Keratinocyte (primary cell): ENCODE measurements around the gene EEF1AKMT1. TPM values are rescaled to one million over a fixed set of nuclear protein-coding genes. Genes with fewer than 3 reads are reported as not detected.

Experiments used
- DNase-seq: peaks from one replicate; pipeline ENCODE4 v3.0.0-alpha.2; 2011; ENCODE audit warnings: low read depth, missing footprints, low spot score
- FAIRE-seq: peaks from 2 replicates; lab custom pipeline; 2011; peaks lifted over from hg19 to GRCh38; lab: Jason Lieb, UNC
- H2AFZ ChIP-seq: 2 replicates; pipeline ENCODE4 v1.6.0; 2012; ENCODE audit warnings: low read length, control low read depth, inconsistent platforms; ENCODE audit not compliant: control insufficient read depth
- H3K27ac ChIP-seq: 2 replicates; pipeline ENCODE4 v1.5.1; 2011; ENCODE audit warnings: low read length; ENCODE audit not compliant: control insufficient read depth, insufficient read depth
- H3K27me3 ChIP-seq: 3 replicates; pipeline ENCODE4 v1.6.0; 2011; ENCODE audit warnings: low read length; ENCODE audit not compliant: control insufficient read depth, insufficient read depth; ENCODE audit errors: extremely low read depth
- H3K36me3 ChIP-seq, 2 experiments: 2 replicates in 1 of 2; 3 replicates in 1 of 2; pipeline ENCODE4 v1.5.1; 2011; ENCODE audit warnings: low read length in 2 of 2, mild to moderate bottlenecking in 1 of 2; ENCODE audit not compliant: control insufficient read depth in 2 of 2, insufficient read depth in 2 of 2; ENCODE audit errors: extremely low read depth in 1 of 2
- H3K4me1 ChIP-seq: 3 replicates; pipeline ENCODE4 v1.5.1; 2011; ENCODE audit warnings: low read length; ENCODE audit not compliant: control insufficient read depth, insufficient read depth; ENCODE audit errors: extremely low read depth
- H3K4me2 ChIP-seq: 3 replicates; pipeline ENCODE4 v1.6.0; 2011; ENCODE audit warnings: low read depth, low read length; ENCODE audit not compliant: control insufficient read depth, insufficient read depth; ENCODE audit errors: extremely low read depth
- H3K4me3 ChIP-seq, 3 experiments: fragments of 200-600 bp in 1 of 3; sonication (generic) in 1 of 3; 2 replicates in 2 of 3; 3 replicates in 1 of 3; pipeline ENCODE4 v1.5.1; 2011 to 2016; ENCODE audit warnings: low read length in 3 of 3, mild to moderate bottlenecking in 3 of 3, control low read depth in 2 of 3, inconsistent platforms in 1 of 3, low read depth in 1 of 3, mixed read lengths in 1 of 3, mixed run types in 1 of 3, moderate library complexity in 1 of 3; ENCODE audit not compliant: control insufficient read depth in 2 of 3, insufficient read depth in 2 of 3; ENCODE audit errors: extremely low read depth in 1 of 3
- H3K79me2 ChIP-seq: 2 replicates; pipeline ENCODE4 v1.6.0; 2012; ENCODE audit warnings: low read length; ENCODE audit not compliant: control insufficient read depth, insufficient read depth
- H3K9ac ChIP-seq: 3 replicates; pipeline ENCODE4 v1.6.0; 2011; ENCODE audit warnings: low read length; ENCODE audit not compliant: control insufficient read depth, insufficient read depth; ENCODE audit errors: extremely low read depth
- H3K9me1 ChIP-seq: 3 replicates; pipeline ENCODE4 v1.6.0; 2011; ENCODE audit warnings: low read length; ENCODE audit not compliant: control insufficient read depth, insufficient read depth; ENCODE audit errors: extremely low read depth
- H3K9me3 ChIP-seq: 2 replicates; pipeline ENCODE4 v1.5.1; 2012; ENCODE audit warnings: low read depth, low read length; ENCODE audit not compliant: control insufficient read depth
- H4K20me1 ChIP-seq: 3 replicates; pipeline ENCODE4 v1.6.0; 2011; ENCODE audit warnings: low read length; ENCODE audit not compliant: control insufficient read depth, insufficient read depth; ENCODE audit errors: extremely low read depth
- EZH2 ChIP-seq: IDR thresholded peaks from one replicate; pipeline ENCODE4 v1.6.1; 2012; ENCODE audit warnings: inconsistent platforms, mild to moderate bottlenecking, low read length, moderate library complexity
- dilution Hi-C: fragments of 300-500 bp; cut with MboI; formaldehyde crosslinking; loops from one replicate; pipeline ENCODE4 v1.7.0; 2020; ENCODE audit warnings: low sequenced_read_pairs; ENCODE audit not compliant: extremely low pct_ligation_motif_present
- polyA plus RNA-seq, 5 experiments: library from polyadenylated mRNA; depleted of rRNA in 3 of 5; stranded (reverse) in 3 of 5; stranded (forward) in 1 of 5; unstranded in 1 of 5; fragments of >200 nt; gene quantifications; 1 replicate in 1 of 5; 2 replicates in 3 of 5; 3 replicates in 1 of 5; pipeline versions ENCODE4 v1.2.1 to v1.2.3, GENCODE V29; 2011 to 2012; ENCODE audit warnings: missing spikeins in 2 of 5, low read depth in 1 of 5, low replicate concordance in 1 of 5
- TF ChIP-seq, protein P1 (sequence below), 3 experiments: IDR thresholded peaks in 1 of 3; conservative IDR thresholded peaks in 1 of 3; optimal IDR thresholded peaks in 1 of 3; 2 replicates in 2 of 3; 3 replicates in 1 of 3; pipeline versions ENCODE3 to v1.5.1; 2011; ENCODE audit warnings: low read length in 3 of 3, mild to moderate bottlenecking in 3 of 3, moderate library complexity in 2 of 3, control low read depth in 1 of 3, inconsistent platforms in 1 of 3; ENCODE audit not compliant: insufficient read depth in 2 of 3; ENCODE audit errors: extremely low read depth in 1 of 3

Gene EEF1AKMT1
- polyA plus RNA-seq, 1 donor (not counting 4 experiments of a cell fraction or from before 2014, with no cell fraction given), result 10.1 TPM

DNA sequence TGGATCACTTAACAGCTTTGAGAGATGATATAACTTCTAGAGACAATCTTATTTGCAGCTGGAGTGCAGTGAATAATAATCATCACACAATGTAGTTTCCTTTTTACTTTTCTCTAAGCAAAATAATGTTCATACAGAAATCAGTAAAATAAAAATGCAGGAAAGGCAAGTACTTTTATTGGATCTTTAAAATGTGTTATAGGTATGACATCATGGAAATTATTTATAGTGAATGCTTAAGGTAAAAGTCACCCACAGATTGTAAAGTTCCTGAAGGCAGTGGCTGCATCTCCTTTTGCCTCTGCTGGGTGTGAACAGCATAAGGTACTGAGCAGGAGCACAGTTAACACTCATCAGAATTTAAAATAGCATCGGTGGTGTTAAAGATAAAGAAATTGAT is 87.6 kb downstream of the EEF1AKMT1 start:
- DNase-seq (no peak), FAIRE-seq (no peak)
- Histone ChIP-seq H3K4me2 (no peak overlapping the region), H3K4me3 (no peak overlapping the region), H3K9ac (no peak overlapping the region), H2AFZ (no peak overlapping the region), H3K9me3 (no peaks in the 10 kb centered on the region), H3K27ac (no peak overlapping the region), H3K27me3 (no peaks in the 10 kb centered on the region), H3K9me1 (no peaks in the 10 kb centered on the region), H3K36me3 (no peaks in the 10 kb centered on the region), H4K20me1 (no peaks in the 10 kb centered on the region), H3K79me2 (no peaks in the 10 kb centered on the region), H3K4me1 (no peaks in the 10 kb centered on the region)
- no peak for TF ChIP-seq EZH2
- TF ChIP-seq, protein P1, sequence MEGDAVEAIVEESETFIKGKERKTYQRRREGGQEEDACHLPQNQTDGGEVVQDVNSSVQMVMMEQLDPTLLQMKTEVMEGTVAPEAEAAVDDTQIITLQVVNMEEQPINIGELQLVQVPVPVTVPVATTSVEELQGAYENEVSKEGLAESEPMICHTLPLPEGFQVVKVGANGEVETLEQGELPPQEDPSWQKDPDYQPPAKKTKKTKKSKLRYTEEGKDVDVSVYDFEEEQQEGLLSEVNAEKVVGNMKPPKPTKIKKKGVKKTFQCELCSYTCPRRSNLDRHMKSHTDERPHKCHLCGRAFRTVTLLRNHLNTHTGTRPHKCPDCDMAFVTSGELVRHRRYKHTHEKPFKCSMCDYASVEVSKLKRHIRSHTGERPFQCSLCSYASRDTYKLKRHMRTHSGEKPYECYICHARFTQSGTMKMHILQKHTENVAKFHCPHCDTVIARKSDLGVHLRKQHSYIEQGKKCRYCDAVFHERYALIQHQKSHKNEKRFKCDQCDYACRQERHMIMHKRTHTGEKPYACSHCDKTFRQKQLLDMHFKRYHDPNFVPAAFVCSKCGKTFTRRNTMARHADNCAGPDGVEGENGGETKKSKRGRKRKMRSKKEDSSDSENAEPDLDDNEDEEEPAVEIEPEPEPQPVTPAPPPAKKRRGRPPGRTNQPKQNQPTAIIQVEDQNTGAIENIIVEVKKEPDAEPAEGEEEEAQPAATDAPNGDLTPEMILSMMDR (optimal IDR thresholded peaks at IDR 0.05 in 1 of 3, IDR thresholded peaks at IDR 0.05 in 1 of 3, conservative IDR thresholded peaks at IDR 0.05 in 1 of 3; ENCODE audit: extremely low read depth in 1 of 3, insufficient read depth in 2 of 3, low read length in 3 of 3), result no peak
- dilution Hi-C loops, result no loop called here

DNA sequence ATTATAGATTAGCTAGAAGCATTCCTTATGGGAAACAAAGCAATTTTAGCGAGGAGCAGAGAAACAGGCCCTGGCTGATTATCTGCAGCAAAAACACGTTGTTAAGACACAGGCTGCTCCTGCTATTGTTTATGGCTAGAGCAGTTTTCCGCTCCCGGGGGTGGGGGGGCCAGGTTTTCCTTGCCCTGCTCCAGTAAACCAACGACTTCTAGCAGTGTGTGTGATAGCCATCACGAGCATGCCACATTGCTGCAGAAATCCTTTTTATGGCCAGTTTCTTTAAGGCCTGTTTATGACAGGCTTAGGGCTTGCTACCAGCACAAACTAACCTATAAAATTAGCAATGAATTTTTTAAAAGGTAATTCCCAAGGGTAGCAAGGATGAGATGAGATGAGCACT is 88.7 kb downstream of the EEF1AKMT1 start:
- no peak for DNase-seq
- H3K4me1 ChIP-seq, result no peaks in the 10 kb centered on the region
- H3K36me3 ChIP-seq, result no peaks in the 10 kb centered on the region
- H3K79me2 ChIP-seq, result no peaks in the 10 kb centered on the region
- no peak overlapping the region for H3K9ac ChIP-seq
- no peak overlapping the region for H3K4me3 ChIP-seq
- no peak overlapping the region for H2AFZ ChIP-seq
- H3K27me3 ChIP-seq, result no peaks in the 10 kb centered on the region
- dilution Hi-C loops, result no loop called here
- H3K9me3 ChIP-seq, result no peaks in the 10 kb centered on the region
- FAIRE-seq, result no peak
- no peaks in the 10 kb centered on the region for H3K9me1 ChIP-seq
- H3K4me2 ChIP-seq, result no peak overlapping the region
- TF ChIP-seq EZH2, result no peak
- TF ChIP-seq, protein P1 (optimal IDR thresholded peaks at IDR 0.05 in 1 of 3, IDR thresholded peaks at IDR 0.05 in 1 of 3, conservative IDR thresholded peaks at IDR 0.05 in 1 of 3; ENCODE audit: extremely low read depth in 1 of 3, insufficient read depth in 2 of 3, low read length in 3 of 3), result no peak
- H4K20me1 ChIP-seq, result no peaks in the 10 kb centered on the region
- no peak overlapping the region for H3K27ac ChIP-seq
